ENCODE results near the gene VPS33B. TPM values are rescaled to one million over a fixed set of nuclear protein-coding genes. Genes with fewer than 3 reads are reported as not detected.
A peak's percentile ranks its signal among the peaks of the same experiment; 100 is the strongest.
"Not testable (repeated sequence)": the region's sequence is repeated elsewhere in the genome, so short reads cannot be mapped to it uniquely, and the experiment has no call there.

Gene VPS33B
- total RNA-seq, 1 experiment from 2014 or later = 13.7 TPM

DNA sequence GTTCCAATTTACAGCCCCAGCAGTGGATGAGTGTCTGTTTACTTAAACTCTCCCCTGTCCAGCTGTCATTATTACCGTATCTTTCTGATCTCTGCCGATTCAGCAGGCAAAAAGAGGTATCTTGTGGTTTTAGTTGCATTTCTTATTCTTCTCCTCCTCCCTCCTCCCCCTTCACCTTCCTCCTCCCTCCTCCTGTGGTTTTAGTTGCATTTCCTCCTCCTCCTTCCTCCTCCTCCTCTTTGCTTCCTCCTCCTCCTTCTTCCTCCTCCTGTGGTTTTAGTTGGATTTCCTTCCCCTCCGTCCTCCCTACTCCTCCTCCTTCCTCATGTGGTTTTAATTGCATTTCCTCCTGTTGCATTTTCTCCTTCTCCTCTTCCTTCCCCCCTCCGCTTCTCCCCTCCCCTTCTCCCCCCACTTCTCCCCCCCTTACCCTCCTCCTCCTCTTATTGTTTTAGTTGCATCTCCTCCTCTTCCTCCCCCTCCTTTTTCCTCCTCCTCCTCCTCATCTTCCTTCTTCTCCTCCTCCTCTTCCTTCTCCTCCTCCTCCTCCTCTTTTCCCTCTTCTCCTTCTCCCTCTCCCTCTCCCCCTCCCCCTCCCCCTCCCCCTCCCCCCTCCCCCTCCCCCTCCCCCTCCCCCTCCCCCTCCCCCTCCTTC, 25.3 kb upstream of the VPS33B start:
- Histone ChIP-seq H3K4me3 (ENCODE audit: insufficient read depth, low read depth, low read length) (no peak overlapping the region), H3K27me3 (ENCODE audit: control insufficient read depth, insufficient read depth, low read length) (no peaks in the 10 kb centered on the region; the same call in 1 of the 2 replicates), H3K36me3 (replicated peaks; ENCODE audit: control insufficient read depth, insufficient read depth, low read length) (no peaks in the 10 kb centered on the region)
- no peak for DNase-seq

- H3K36me3 ChIP-seq (replicated peaks; ENCODE audit: control insufficient read depth, insufficient read depth, low read length); H3K4me3 ChIP-seq (ENCODE audit: insufficient read depth, low read depth, low read length); DNase-seq; H3K27me3 ChIP-seq (ENCODE audit: control insufficient read depth, insufficient read depth, low read length): not testable (repeated sequence)
Measured at GRCh38 chr15:91046056-91046455, 23.7 kb upstream of the VPS33B start.

DNA sequence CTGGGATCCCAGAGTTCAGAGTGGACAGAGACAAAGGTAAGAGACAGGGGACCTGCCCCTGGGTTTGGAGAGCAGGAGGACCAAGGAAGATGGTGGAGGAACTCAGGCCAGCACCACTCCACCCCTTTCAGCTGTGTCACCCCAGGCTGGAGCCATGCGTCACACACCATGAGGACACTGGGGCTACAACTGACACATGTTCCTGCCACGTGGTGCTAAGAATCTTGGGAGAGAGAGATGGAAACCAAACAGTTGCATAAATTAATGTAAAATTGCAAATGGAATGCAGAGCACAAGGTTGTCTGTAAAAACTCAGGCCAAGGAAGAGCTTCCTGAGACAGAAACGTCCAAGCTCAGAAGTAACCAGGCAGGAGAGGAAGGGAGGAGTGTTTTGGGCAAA, 22.7 kb upstream of the VPS33B start:
- no peak for DNase-seq
- Histone ChIP-seq H3K27me3 (ENCODE audit: control insufficient read depth, insufficient read depth, low read length) (no peaks in the 10 kb centered on the region; the same call in 1 of the 2 replicates), H3K4me3 (ENCODE audit: insufficient read depth, low read depth, low read length) (no peak overlapping the region), H3K36me3 (replicated peaks; ENCODE audit: control insufficient read depth, insufficient read depth, low read length) (no peaks in the 10 kb centered on the region)

DNA sequence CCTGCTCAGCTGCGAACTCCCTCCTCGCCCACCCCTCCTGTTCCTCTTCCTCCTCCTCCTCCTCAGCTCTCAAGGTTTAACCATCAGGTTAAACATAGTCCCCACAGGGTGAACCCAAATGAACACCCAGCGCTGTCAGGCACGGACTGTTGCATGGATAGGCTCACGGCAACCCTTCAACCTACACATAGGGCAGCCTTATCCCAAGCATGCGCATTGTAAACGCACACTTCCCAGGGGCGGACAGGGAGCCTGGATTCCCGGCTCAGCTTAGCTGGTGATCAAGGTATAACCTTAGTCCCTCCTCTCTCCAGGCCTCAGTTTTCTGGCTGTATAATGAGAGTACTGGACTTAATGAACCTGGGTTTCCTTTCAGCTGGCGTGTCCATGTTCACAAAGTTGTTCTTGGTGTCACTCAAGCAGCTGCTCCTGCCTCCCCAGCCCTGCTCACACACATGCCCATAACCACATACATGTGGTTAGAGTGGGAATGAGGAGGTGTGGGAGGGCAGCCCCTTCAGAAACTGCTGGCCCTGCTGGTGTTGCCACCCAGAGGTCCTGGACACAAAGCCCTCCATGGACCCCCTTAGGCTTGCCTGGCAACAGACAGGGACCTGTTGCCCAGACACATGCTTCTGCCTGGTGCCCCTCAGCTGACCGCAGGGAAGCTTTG, 20.9 kb upstream of the VPS33B start:
- no peaks in the 10 kb centered on the region for H3K36me3 ChIP-seq (replicated peaks; ENCODE audit: control insufficient read depth, insufficient read depth, low read length)
- H3K4me3 ChIP-seq (ENCODE audit: insufficient read depth, low read depth, low read length) = no peak overlapping the region
- DNase-seq = peak; percentile 35
- H3K27me3 ChIP-seq (ENCODE audit: control insufficient read depth, insufficient read depth, low read length) = no peaks in the 10 kb centered on the region; the same call in 1 of the 2 replicates

- no peak for DNase-seq
- H3K4me3 ChIP-seq (ENCODE audit: insufficient read depth, low read depth, low read length) = no peak overlapping the region
- no peaks in the 10 kb centered on the region for H3K36me3 ChIP-seq (replicated peaks; ENCODE audit: control insufficient read depth, insufficient read depth, low read length)
- no peaks in the 10 kb centered on the region; the same call in 1 of the 2 replicates for H3K27me3 ChIP-seq (ENCODE audit: control insufficient read depth, insufficient read depth, low read length)
Measured at GRCh38 chr15:91040856-91041255, 18.5 kb upstream of the VPS33B start.

DNA sequence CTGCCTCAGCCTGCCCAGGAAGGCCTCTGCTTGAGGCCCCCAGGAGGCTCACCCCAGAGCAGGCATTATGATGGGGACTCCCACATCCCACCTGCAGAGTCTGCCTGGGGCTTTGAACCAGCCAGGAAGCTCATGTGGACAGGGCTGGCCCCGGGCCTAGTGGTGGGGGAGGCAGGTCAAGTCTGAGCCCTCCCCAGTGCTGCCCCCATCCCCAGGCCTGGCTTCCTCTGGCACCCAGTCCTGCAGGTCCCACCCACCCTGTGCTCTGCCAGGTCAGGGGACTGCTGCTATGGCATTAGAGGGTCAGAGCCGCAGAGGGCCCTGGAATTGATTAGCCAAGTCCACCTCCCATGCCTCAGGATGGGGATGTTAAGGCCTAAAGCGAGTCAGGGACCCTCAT, 17.6 kb upstream of the VPS33B start:
- no peaks in the 10 kb centered on the region for H3K36me3 ChIP-seq (replicated peaks; ENCODE audit: control insufficient read depth, insufficient read depth, low read length)
- DNase-seq = no peak
- H3K27me3 ChIP-seq (ENCODE audit: control insufficient read depth, insufficient read depth, low read length) = no peaks in the 10 kb centered on the region; the same call in 1 of the 2 replicates
- H3K4me3 ChIP-seq (ENCODE audit: insufficient read depth, low read depth, low read length) = no peak overlapping the region

DNA sequence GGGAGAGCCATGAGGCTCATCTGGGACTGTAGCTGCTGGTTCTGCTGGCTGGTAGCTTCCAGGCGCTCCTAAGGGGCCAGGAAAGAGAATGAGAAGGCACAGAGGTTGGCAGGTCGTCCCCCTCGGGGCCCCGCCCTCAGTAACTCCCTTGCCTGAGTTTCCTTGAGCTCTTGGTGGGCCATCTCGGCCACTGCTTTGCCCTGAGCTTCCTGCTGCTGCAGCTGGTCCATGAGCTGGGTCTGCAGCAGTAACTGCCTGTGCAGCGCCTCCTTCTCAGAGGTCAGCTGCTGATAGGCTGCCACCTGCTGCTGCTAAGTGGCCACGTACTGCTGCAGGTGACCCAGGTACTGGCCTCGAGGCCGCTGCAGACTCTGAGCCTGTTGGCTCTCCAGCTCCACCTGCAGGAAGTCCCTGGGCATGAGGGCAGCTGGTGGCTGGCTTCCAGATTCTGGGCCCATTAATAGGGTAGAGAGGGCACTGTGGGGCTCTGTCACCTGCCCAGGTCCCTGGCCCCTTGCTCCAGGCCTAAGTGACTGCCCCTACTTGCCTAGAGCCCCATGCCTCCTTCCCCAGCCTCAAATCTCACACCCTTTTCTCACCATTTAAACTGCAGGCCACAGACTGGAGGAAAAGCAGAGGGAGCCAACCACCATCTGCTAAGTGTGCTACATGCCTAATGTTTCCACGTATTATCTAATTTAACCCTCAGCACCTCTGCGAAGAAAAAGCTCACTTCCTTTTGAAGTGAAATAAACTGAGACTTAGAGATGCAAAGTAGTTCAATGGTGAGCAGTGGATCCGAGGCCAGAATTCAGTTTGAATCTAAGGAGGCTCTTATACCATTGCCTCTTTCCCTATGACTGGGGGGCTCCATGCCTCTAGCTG, 10.8 kb upstream of the VPS33B start:
- Histone ChIP-seq H3K27me3 (ENCODE audit: control insufficient read depth, insufficient read depth, low read length) (no peaks in the 10 kb centered on the region), H3K4me3 (ENCODE audit: insufficient read depth, low read depth, low read length) (no peak overlapping the region), H3K36me3 (replicated peaks; ENCODE audit: control insufficient read depth, insufficient read depth, low read length) (no peaks in the 10 kb centered on the region)
- peak; percentile 85 for DNase-seq

GRCh38 chr15:91031796-91032195, 9.4 kb upstream of the VPS33B start:
- no peak for DNase-seq
- H3K27me3 ChIP-seq (ENCODE audit: control insufficient read depth, insufficient read depth, low read length) = no peaks in the 10 kb centered on the region
- no peak overlapping the region for H3K4me3 ChIP-seq (ENCODE audit: insufficient read depth, low read depth, low read length)
- H3K36me3 ChIP-seq (replicated peaks; ENCODE audit: control insufficient read depth, insufficient read depth, low read length) = no peaks in the 10 kb centered on the region

DNA sequence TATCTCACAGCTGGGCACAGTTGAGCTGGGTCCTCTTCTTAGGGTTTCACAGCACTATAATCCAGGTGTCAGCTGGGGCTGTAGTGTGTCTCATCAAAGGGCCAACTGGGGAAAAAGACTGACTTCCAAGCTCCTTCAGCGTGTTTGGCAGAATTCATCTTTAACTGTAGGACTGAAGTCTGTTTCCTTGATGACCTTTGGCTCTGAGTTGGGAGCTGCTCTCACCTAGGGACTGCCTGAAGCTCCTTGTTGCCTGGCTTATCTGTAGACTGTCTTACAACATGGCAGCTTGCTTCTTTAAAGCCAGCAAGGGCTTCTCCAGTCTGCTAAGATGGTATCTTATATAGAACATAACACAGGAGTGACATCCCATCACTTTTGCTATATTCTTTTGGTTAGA, 5.3 kb upstream of the VPS33B start:
- no peak overlapping the region for H3K4me3 ChIP-seq (ENCODE audit: insufficient read depth, low read depth, low read length)
- H3K36me3 ChIP-seq (replicated peaks; ENCODE audit: control insufficient read depth, insufficient read depth, low read length) = no peaks in the 10 kb centered on the region
- no peak for DNase-seq
- no peaks in the 10 kb centered on the region for H3K27me3 ChIP-seq (ENCODE audit: control insufficient read depth, insufficient read depth, low read length)

- H3K4me3 ChIP-seq (ENCODE audit: insufficient read depth, low read depth, low read length) = no peak overlapping the region
- no peak for DNase-seq
- no peaks in the 10 kb centered on the region; the same call in 1 of the 2 replicates for H3K36me3 ChIP-seq (replicated peaks; ENCODE audit: control insufficient read depth, insufficient read depth, low read length)
- no peaks in the 10 kb centered on the region for H3K27me3 ChIP-seq (ENCODE audit: control insufficient read depth, insufficient read depth, low read length)
Measured at GRCh38 chr15:91023720-91024119, 1.3 kb upstream of the VPS33B start.

DNA sequence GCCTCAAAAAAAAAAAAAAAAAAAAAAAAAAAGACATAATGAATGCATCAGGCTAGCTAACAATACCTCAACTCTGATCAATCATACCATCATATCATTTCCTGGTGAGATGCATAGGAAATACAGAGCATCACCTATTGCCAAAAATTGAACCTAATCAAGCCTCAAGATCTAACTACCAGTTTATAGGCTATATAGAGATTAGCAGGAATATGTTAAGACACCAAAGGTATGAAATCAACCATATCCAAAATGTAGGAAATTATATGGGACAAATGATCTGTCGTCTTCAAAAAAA, 387 bp upstream of the VPS33B start:
- DNase-seq = no peak

GRCh38 chr15:91021516-91022074, 799 bp downstream of the VPS33B start:
- no peak for DNase-seq
- H3K4me3 ChIP-seq (ENCODE audit: insufficient read depth, low read depth, low read length) = peak overlapping the region; percentile 91
- H3K36me3 ChIP-seq (replicated peaks; ENCODE audit: control insufficient read depth, insufficient read depth, low read length) = peaks cover 2% of the 10 kb centered on the region; the same call in 1 of the 2 replicates
- H3K27me3 ChIP-seq (ENCODE audit: control insufficient read depth, insufficient read depth, low read length) = no peaks in the 10 kb centered on the region

More for the DNA sequence above, 387 bp upstream of the VPS33B start:
- Histone ChIP-seq H3K27me3 (ENCODE audit: control insufficient read depth, insufficient read depth, low read length) (no peaks in the 10 kb centered on the region), H3K4me3 (ENCODE audit: insufficient read depth, low read depth, low read length) (peak overlapping the region; percentile 91), H3K36me3 (replicated peaks; ENCODE audit: control insufficient read depth, insufficient read depth, low read length) (no peaks in the 10 kb centered on the region; the same call in 1 of the 2 replicates)

- no peak overlapping the region for H3K4me3 ChIP-seq (ENCODE audit: insufficient read depth, low read depth, low read length)
- peaks cover 4% of the 10 kb centered on the region for H3K36me3 ChIP-seq (replicated peaks; ENCODE audit: control insufficient read depth, insufficient read depth, low read length)
- DNase-seq = no peak
- H3K27me3 ChIP-seq (ENCODE audit: control insufficient read depth, insufficient read depth, low read length) = no peaks in the 10 kb centered on the region
Measured at GRCh38 chr15:91018158-91018557, 4.2 kb downstream of the VPS33B start.

GRCh38 chr15:91017716-91018115, 4.7 kb downstream of the VPS33B start:
- Histone ChIP-seq H3K27me3 (ENCODE audit: control insufficient read depth, insufficient read depth, low read length) (no peaks in the 10 kb centered on the region), H3K36me3 (replicated peaks; ENCODE audit: control insufficient read depth, insufficient read depth, low read length) (peaks cover 4% of the 10 kb centered on the region), H3K4me3 (ENCODE audit: insufficient read depth, low read depth, low read length) (no peak overlapping the region)
- no peak for DNase-seq
